SK-N-SH treated with all-trans-retinoic acid at 6 μM for 48 hours (cell line): ENCODE data around the gene TMEM238.

Experiments used
- ATAC-seq: fragments of 200-7000 bp; cut with Tn5 transposase; 3 replicates; pipeline ENCODE4 v1.9.1; 2020; ENCODE audit warnings: mild to moderate bottlenecking, moderate library complexity
- ARNTL ChIP-seq: fragments of 450-650 bp; formaldehyde crosslinking; IDR thresholded peaks from 2 replicates; pipeline ENCODE4 v1.5.0; 2020; ENCODE audit warnings: low read depth, mild to moderate bottlenecking, moderate library complexity, borderline replicate concordance
- BACH2 ChIP-seq: fragments of 250-450 bp; sonication (Bioruptor Pico); IDR thresholded peaks from 2 replicates; pipeline ENCODE4 v1.9.0; 2021; ENCODE audit warnings: mild to moderate bottlenecking, borderline replicate concordance
- CSDC2 ChIP-seq: fragments of 250-450 bp; sonication (Bioruptor Pico); IDR thresholded peaks from 2 replicates; pipeline ENCODE4 v1.5.0; 2020; ENCODE audit warnings: mild to moderate bottlenecking, moderate library complexity
- ESRRG ChIP-seq: fragments of 250-450 bp; sonication (Bioruptor Pico); IDR thresholded peaks from 2 replicates; pipeline ENCODE4 v1.6.1; 2021; ENCODE audit warnings: mild to moderate bottlenecking
- GLIS3 ChIP-seq: fragments of 250-450 bp; sonication (Bioruptor Pico); IDR thresholded peaks from 2 replicates; pipeline ENCODE4 v1.5.0; 2020; ENCODE audit warnings: mild to moderate bottlenecking, moderate library complexity
- ISL1 ChIP-seq: fragments of 250-450 bp; sonication (Bioruptor Pico); IDR thresholded peaks from 2 replicates; pipeline ENCODE4 v2.1.2; 2022; ENCODE audit warnings: mild to moderate bottlenecking, moderate library complexity
- OSR1 ChIP-seq: fragments of 250-450 bp; sonication (Bioruptor Pico); IDR thresholded peaks from 2 replicates; pipeline ENCODE4 v1.8.0; 2022; ENCODE audit warnings: moderate library complexity, mild to moderate bottlenecking, inconsistent platforms
- PPARA ChIP-seq: fragments of 250-450 bp; sonication (Bioruptor Pico); IDR thresholded peaks from 2 replicates; pipeline ENCODE4 v1.5.0; 2020; ENCODE audit warnings: mild to moderate bottlenecking, borderline replicate concordance
- RARB ChIP-seq: fragments of 250-450 bp; sonication (Bioruptor Pico); IDR thresholded peaks from 2 replicates; pipeline ENCODE4 v1.8.0; 2021; ENCODE audit warnings: mild to moderate bottlenecking, moderate library complexity
- SNAI2 ChIP-seq: fragments of 250-450 bp; sonication (Bioruptor Pico); IDR thresholded peaks from 2 replicates; pipeline ENCODE4 v1.5.0; 2020; ENCODE audit warnings: mild to moderate bottlenecking, moderate library complexity
- TCF4 ChIP-seq: fragments of 250-450 bp; sonication (Bioruptor Pico); IDR thresholded peaks from 2 replicates; pipeline ENCODE4 v1.8.0; 2021; ENCODE audit warnings: mild to moderate bottlenecking, moderate library complexity, borderline replicate concordance
- TOX ChIP-seq: fragments of 250-450 bp; sonication (Bioruptor Pico); IDR thresholded peaks from 2 replicates; pipeline ENCODE4 v1.8.0; 2021; ENCODE audit warnings: mild to moderate bottlenecking, moderate library complexity, borderline replicate concordance
- ZC3H10 ChIP-seq: fragments of 250-450 bp; sonication (Bioruptor Pico); IDR thresholded peaks from 2 replicates; pipeline ENCODE4 v1.5.1; 2021; ENCODE audit warnings: mild to moderate bottlenecking, moderate library complexity
- ZNF565 ChIP-seq: fragments of 450-650 bp; formaldehyde crosslinking; conservative IDR thresholded peaks from 2 replicates; pipeline ENCODE4 v1.5.0; 2020; ENCODE audit warnings: low read depth, mild to moderate bottlenecking, moderate library complexity
- ZNF8 ChIP-seq: fragments of 450-650 bp; formaldehyde crosslinking; IDR thresholded peaks from 2 replicates; pipeline ENCODE4 v1.5.0; 2020; ENCODE audit warnings: mild to moderate bottlenecking, moderate library complexity
- TF ChIP-seq, protein P1 (sequence below): fragments of 250-450 bp; sonication (Bioruptor Pico); IDR thresholded peaks from 2 replicates; pipeline ENCODE4 v1.5.1; 2021; ENCODE audit warnings: mild to moderate bottlenecking, moderate library complexity
- TF ChIP-seq, protein P2 (sequence below): fragments of 250-450 bp; sonication (Bioruptor Pico); IDR thresholded peaks from 2 replicates; pipeline ENCODE4 v1.8.0; 2021; ENCODE audit warnings: low read depth, mild to moderate bottlenecking, moderate library complexity, borderline replicate concordance
- TF ChIP-seq, protein P3 (sequence below): fragments of 250-450 bp; sonication (Bioruptor Pico); IDR thresholded peaks from 2 replicates; pipeline ENCODE4 v1.5.0; 2020; ENCODE audit warnings: mild to moderate bottlenecking, moderate library complexity
- TF ChIP-seq, protein P4 (sequence below): fragments of 250-450 bp; sonication (Bioruptor Pico); IDR thresholded peaks from 2 replicates; pipeline ENCODE4 v1.5.1; 2020; ENCODE audit warnings: low read depth, mild to moderate bottlenecking, moderate library complexity

Gene TMEM238

DNA sequence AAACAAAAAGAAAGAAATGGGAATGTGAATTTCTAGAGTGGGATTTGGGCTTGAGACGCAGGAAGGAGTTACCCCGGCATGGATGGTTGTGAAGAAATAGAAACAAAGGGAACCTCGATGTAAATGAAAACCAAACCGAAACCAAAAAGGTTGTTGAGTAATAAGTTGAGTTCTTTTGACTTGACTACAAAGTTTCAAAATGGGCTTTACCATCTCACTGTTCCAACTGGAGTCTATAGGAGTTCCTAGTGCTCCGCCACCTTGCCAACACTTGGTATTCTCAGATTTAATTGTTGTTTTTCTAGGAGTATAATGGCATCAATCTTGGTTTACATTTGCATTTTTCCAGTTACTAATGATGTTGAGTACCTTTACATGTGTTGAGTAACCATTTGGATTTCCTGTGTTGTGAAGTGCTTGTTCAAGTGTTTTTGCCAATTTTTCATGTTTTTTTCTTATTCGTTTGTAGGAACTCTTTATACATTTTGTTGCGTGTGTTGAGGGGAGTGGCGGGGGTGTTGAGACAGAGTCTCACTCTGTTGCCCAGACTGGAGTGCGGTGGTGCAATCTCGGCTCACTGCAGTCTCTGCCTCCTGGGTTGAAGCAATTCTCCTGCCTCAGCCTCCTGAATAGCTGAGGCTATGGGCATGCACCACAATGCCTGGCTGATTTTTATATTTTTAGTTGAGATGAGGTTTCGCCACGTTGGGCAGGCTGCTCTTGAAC is 14.3 kb upstream of the TMEM238 start:
- ATAC-seq, result no peak
- no peak for TF ChIP-seq OSR1
- TF ChIP-seq CSDC2 (CRISPR knock-in tag), result no peak
- TF ChIP-seq ZC3H10 (CRISPR knock-in tag), result no peak
- TF ChIP-seq ISL1, result no peak
- TF ChIP-seq, protein P1, sequence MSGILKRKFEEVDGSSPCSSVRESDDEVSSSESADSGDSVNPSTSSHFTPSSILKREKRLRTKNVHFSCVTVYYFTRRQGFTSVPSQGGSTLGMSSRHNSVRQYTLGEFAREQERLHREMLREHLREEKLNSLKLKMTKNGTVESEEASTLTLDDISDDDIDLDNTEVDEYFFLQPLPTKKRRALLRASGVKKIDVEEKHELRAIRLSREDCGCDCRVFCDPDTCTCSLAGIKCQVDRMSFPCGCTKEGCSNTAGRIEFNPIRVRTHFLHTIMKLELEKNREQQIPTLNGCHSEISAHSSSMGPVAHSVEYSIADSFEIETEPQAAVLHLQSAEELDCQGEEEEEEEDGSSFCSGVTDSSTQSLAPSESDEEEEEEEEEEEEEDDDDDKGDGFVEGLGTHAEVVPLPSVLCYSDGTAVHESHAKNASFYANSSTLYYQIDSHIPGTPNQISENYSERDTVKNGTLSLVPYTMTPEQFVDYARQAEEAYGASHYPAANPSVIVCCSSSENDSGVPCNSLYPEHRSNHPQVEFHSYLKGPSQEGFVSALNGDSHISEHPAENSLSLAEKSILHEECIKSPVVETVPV, result no peak
- TF ChIP-seq, protein P2, sequence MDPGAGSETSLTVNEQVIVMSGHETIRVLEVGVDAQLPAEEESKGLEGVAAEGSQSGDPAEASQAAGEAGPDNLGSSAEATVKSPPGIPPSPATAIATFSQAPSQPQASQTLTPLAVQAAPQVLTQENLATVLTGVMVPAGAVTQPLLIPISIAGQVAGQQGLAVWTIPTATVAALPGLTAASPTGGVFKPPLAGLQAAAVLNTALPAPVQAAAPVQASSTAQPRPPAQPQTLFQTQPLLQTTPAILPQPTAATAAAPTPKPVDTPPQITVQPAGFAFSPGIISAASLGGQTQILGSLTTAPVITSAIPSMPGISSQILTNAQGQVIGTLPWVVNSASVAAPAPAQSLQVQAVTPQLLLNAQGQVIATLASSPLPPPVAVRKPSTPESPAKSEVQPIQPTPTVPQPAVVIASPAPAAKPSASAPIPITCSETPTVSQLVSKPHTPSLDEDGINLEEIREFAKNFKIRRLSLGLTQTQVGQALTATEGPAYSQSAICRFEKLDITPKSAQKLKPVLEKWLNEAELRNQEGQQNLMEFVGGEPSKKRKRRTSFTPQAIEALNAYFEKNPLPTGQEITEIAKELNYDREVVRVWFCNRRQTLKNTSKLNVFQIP (CRISPR knock-in tag), result no peak
- no peak for TF ChIP-seq PPARA (CRISPR knock-in tag)
- TF ChIP-seq GLIS3, result no peak
- no peak for TF ChIP-seq ESRRG (CRISPR knock-in tag)
- TF ChIP-seq, protein P3, sequence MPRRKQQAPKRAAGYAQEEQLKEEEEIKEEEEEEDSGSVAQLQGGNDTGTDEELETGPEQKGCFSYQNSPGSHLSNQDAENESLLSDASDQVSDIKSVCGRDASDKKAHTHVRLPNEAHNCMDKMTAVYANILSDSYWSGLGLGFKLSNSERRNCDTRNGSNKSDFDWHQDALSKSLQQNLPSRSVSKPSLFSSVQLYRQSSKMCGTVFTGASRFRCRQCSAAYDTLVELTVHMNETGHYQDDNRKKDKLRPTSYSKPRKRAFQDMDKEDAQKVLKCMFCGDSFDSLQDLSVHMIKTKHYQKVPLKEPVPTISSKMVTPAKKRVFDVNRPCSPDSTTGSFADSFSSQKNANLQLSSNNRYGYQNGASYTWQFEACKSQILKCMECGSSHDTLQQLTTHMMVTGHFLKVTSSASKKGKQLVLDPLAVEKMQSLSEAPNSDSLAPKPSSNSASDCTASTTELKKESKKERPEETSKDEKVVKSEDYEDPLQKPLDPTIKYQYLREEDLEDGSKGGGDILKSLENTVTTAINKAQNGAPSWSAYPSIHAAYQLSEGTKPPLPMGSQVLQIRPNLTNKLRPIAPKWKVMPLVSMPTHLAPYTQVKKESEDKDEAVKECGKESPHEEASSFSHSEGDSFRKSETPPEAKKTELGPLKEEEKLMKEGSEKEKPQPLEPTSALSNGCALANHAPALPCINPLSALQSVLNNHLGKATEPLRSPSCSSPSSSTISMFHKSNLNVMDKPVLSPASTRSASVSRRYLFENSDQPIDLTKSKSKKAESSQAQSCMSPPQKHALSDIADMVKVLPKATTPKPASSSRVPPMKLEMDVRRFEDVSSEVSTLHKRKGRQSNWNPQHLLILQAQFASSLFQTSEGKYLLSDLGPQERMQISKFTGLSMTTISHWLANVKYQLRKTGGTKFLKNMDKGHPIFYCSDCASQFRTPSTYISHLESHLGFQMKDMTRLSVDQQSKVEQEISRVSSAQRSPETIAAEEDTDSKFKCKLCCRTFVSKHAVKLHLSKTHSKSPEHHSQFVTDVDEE (CRISPR knock-in tag), result no peak
- no peak for TF ChIP-seq TCF4 (CRISPR knock-in tag)
- no peak for TF ChIP-seq BACH2 (CRISPR knock-in tag)
- TF ChIP-seq ZNF8 (CRISPR knock-in tag), result no peak
- no peak for TF ChIP-seq TOX (CRISPR knock-in tag)
- no peak for TF ChIP-seq ARNTL (CRISPR knock-in tag)
- TF ChIP-seq SNAI2, result no peak
- TF ChIP-seq RARB, result no peak

DNA sequence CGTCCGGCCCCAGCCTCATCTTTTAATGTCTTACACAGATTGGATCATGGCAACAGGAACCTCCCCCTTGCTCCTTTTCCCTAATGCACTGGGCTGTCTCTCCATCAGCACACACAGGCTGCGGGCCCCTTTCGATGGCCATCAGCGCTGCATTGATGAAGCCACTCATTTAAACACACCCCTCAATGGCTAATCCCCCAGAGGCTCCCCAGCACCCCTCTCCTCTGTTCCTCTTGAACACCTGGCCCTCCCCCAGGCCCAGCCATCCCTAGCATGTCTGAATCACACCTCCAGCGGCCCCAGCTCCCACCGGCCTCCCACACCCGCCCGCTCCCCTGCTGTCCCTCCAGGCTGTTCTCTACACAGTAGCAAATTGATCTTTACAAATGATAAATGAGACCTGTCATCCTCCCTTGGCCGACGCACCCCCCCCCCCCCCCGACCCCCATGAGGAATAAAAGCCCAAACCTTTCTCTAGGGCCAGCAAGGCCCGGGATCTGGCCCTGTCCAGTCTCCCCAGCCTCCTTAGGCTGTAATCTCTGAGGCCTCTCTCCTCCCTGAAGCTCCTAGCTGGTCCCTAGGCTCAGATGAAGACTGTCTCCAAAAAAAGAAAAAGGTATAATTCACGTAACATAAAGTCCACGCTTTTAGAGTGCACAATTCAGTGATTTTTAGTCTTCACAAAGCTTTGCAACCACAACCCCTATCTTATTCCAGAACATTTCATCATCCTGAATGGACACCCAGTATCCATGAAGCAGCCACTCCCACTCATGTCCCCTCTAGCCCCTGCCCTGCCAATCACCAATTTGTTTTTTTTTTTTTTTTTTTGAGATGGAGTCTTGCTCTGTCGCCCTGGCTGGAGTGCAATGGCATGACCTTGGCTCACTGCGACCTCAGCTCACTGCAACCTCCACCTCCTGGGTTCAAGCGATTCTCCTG is 9.0 kb upstream of the TMEM238 start:
- peak; percentile 4; the same call in 2 of the 3 replicates for ATAC-seq
- TF ChIP-seq, protein P2 (CRISPR knock-in tag), result no peak
- TF ChIP-seq, protein P4, sequence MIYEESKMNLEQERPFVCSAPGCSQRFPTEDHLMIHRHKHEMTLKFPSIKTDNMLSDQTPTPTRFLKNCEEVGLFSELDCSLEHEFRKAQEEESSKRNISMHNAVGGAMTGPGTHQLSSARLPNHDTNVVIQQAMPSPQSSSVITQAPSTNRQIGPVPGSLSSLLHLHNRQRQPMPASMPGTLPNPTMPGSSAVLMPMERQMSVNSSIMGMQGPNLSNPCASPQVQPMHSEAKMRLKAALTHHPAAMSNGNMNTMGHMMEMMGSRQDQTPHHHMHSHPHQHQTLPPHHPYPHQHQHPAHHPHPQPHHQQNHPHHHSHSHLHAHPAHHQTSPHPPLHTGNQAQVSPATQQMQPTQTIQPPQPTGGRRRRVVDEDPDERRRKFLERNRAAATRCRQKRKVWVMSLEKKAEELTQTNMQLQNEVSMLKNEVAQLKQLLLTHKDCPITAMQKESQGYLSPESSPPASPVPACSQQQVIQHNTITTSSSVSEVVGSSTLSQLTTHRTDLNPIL, result no peak
- TF ChIP-seq, protein P3 (CRISPR knock-in tag), result no peak
- no peak for TF ChIP-seq BACH2 (CRISPR knock-in tag)
- TF ChIP-seq ZNF8 (CRISPR knock-in tag), result no peak
- TF ChIP-seq, protein P1, result no peak
- TF ChIP-seq ZNF565 (CRISPR knock-in tag), result no peak
- no peak for TF ChIP-seq CSDC2 (CRISPR knock-in tag)
- TF ChIP-seq PPARA (CRISPR knock-in tag), result no peak
